Ishikawa (cell line): Measurements from ENCODE around the gene POM121.
"Not testable (repeated sequence)": the region's sequence is repeated elsewhere in the genome, so short reads cannot be mapped to it uniquely, and the experiment has no call there.

Source experiments
- CEBPB ChIP-seq: IDR thresholded peaks from 2 replicates; pipeline ENCODE4 v1.6.1; 2012
- EGR1 ChIP-seq: IDR thresholded peaks from 2 replicates; pipeline ENCODE4 v1.6.1; 2012
- EP300 ChIP-seq: IDR thresholded peaks from 2 replicates; pipeline ENCODE4 v1.6.1; 2012; ENCODE audit warnings: borderline replicate concordance
- FOXM1 ChIP-seq: IDR thresholded peaks from 2 replicates; pipeline ENCODE4 v1.6.1; 2012; ENCODE audit warnings: low read depth, borderline replicate concordance
- MAX ChIP-seq: IDR thresholded peaks from 2 replicates; pipeline ENCODE4 v1.6.1; 2012
- RAD21 ChIP-seq: IDR thresholded peaks from 2 replicates; pipeline ENCODE4 v1.6.1; 2012; ENCODE audit warnings: low read depth
- TAF1 ChIP-seq: IDR thresholded peaks from 2 replicates; pipeline ENCODE4 v1.6.1; 2012; ENCODE audit warnings: low read depth, mild to moderate bottlenecking
- TEAD4 ChIP-seq: IDR thresholded peaks from 2 replicates; pipeline ENCODE4 v1.6.1; 2012

DNA sequence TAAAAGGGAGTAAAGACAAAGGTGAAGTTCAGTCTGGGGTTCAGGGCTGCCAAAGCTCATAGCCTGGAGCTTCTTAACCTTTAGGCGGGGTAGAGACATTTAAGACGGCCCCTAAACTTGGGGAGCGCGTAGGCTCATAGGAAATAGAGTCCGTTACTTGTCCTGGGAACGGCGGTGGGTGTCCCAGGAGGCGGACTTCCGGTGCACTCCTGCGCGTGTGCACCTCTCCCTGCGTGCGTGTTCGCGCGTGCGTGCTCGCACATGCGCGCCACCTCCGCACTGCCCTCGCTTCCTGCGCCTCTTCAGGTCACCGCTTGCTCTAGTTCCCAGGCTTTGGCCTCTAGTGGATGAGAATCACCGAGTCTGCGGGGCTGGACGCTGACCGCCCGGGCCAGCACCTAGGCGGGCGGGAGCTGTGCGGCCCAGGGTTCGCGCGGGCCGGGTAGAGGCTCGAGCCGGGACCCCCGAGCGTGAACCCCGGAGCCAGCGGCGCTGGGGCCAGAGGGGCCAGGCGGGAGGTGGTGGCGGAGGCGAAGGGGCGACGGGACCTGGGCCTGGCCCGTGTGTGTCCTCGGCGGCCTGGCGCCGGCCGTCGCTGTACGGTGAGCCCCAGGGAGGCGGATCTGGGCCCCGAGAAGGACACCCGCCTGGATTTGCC, 45.7 kb upstream of the POM121 start:
- TF ChIP-seq MAX (peak; percentile 79), TAF1 (peak; percentile 58; the same call in 1 of the 2 replicates)
- TF ChIP-seq TEAD4, RAD21, EP300, EGR1, CEBPB, FOXM1: not testable (repeated sequence)
